Adrenal gland (tissue), 12 donors: Measurements from ENCODE around the gene SYT5. TPM values are rescaled to one million over a fixed set of nuclear protein-coding genes. Genes with fewer than 3 reads are reported as not detected.
A peak's percentile ranks its signal among the peaks of the same experiment; 100 is the strongest.

Experiments
- DNase-seq, 7 donors: peaks; one replicate each; pipeline ENCODE4 v3.0.0-alpha.2; 2019 to 2020
- H3K27ac ChIP-seq, 5 donors: fragments of 200-600 bp; sonication (generic) in 4 of 5; 1 replicate in 3 of 5; 2 replicates in 2 of 5; pipeline versions ENCODE4 v1.5.1 to v1.8.0; 2016 to 2020; ENCODE audit warnings: mild to moderate bottlenecking in 1 of 5
- H3K27me3 ChIP-seq: fragments of 200-600 bp; 2 replicates; pipeline ENCODE4 v1.8.0; 2021
- H3K36me3 ChIP-seq, 2 donors: fragments of 200-600 bp; replicated peaks in 1 of 2; 1 replicate in 1 of 2; 2 replicates in 1 of 2; pipeline versions ENCODE4 v1.5.1 to v1.8.0; 2018 to 2022
- H3K4me1 ChIP-seq, 2 donors: fragments of 200-600 bp; replicated peaks in 1 of 2; 1 replicate in 1 of 2; 2 replicates in 1 of 2; pipeline versions ENCODE4 v1.5.1 to v1.8.0; 2018 to 2021
- H3K4me3 ChIP-seq, 4 donors: fragments of 200-600 bp; sonication (generic) in 3 of 4; one replicate each; pipeline ENCODE4 v1.5.1; 2016 to 2018
- H3K9me3 ChIP-seq, 3 donors: fragments of 200-600 bp; sonication (generic) in 1 of 3; replicated peaks in 1 of 3; 1 replicate in 2 of 3; 2 replicates in 1 of 3; pipeline versions ENCODE4 v1.5.1 to v1.8.0; 2016 to 2021
- CTCF ChIP-seq, 6 experiments: fragments of 450-650 bp in 4 of 6; fragments of 200-600 bp in 2 of 6; sonication (generic) in 1 of 6; IDR thresholded peaks; 1 replicate in 5 of 6; 2 replicates in 1 of 6; pipeline versions ENCODE4 v1.5.1 to v1.8.0; 2016 to 2021; ENCODE audit warnings: antibody characterized with exemption in 6 of 6, mild to moderate bottlenecking in 2 of 6, moderate library complexity in 1 of 6
- POLR2A ChIP-seq, 2 donors: fragments of 450-650 bp; IDR thresholded peaks; one replicate each; pipeline ENCODE4 v1.6.1; 2017; ENCODE audit warnings: antibody characterized with exemption in 2 of 2, mild to moderate bottlenecking in 2 of 2, moderate library complexity in 1 of 2
- WGBS, 4 donors: extraction: QIAGEN DNeasy Blood & Tissue Kit in 2 of 4; methylation state at CpG; one replicate each; pipeline versions ENCODE4 v1.1.5 to v1.1.7; 2013 to 2017; 5-methylcytosine and 5-hydroxymethylcytosine counted together
- intact Hi-C, 2 donors: fragments of 100-400 bp; cut with DNase I; formaldehyde crosslinking; loops; one replicate each; pipeline versions ENCODE4 v1.14.1 to v1.15.0; 2022 to 2023
- polyA plus RNA-seq, 3 donors: library from polyadenylated mRNA; stranded (reverse); fragments of 200-250 nt in 2 of 3; fragments of 350-450 nt in 1 of 3; fragmentation: Illumina TruSeq in 1 of 3; extraction: RNeasy Lipid Tissue Mini Kit (QIAGEN cat#74804) in 1 of 3; gene quantifications; one replicate each; pipeline ENCODE4 v1.2.3, GENCODE V29; 2013 to 2014
- total RNA-seq, 9 donors: library from RNA; depleted of rRNA in 4 of 9; stranded (reverse); fragments of >200 nt in 4 of 9; fragments of 120-200 nt in 1 of 9; fragmentation: NEBNext Ultra II Directional in 1 of 9; extraction: Animal tissue kit (Norgen Biotek cat#: 25700) in 1 of 9; gene quantifications; one replicate each; pipeline versions ENCODE4 v1.1.0 to v1.2.4, GENCODE V29; 2013 to 2023
- donor health status: healthy with polysubstance abuse.
- donor health status: Bipolar disorder and iron deficiency.
- donor health status: DM: yes; HTN: yes; CAD: no.
- donor health status: DM: no; HTN: no; CAD: no.
- donor health status: DM: no; HTN: no; CAD: no.
- donor health status: DM: yes; HTN: yes; CAD: no.

Gene SYT5
- total and polyA plus RNA-seq, 12 donors, result 0.07 to 52.0 (median 10.6) TPM; not detected in 3

GRCh38 chr19:55213547-55213946 lies 33.5 kb upstream of the SYT5 start:
- TF ChIP-seq POLR2A (IDR thresholded peaks at IDR 0.05), result no peak
- no peak for TF ChIP-seq CTCF (IDR thresholded peaks at IDR 0.05)
- H3K27ac ChIP-seq, result no peak overlapping the region
- H3K4me1 ChIP-seq, result peaks cover 8 to 29% of the 10 kb centered on the region in 2 donors
- intact Hi-C loops, result no loop called here
- no peaks in the 10 kb centered on the region for H3K36me3 ChIP-seq
- peaks cover 0 to 3% (median 0%) of the 10 kb centered on the region in 3 donors for H3K9me3 ChIP-seq
- H3K27me3 ChIP-seq, result no peaks in the 10 kb centered on the region
- DNase-seq, result no peak
- no peak overlapping the region for H3K4me3 ChIP-seq
- 79 to 87% (median 82%) methylated on average over 7 of the region's 7 CpGs for WGBS, 4 donors

DNA sequence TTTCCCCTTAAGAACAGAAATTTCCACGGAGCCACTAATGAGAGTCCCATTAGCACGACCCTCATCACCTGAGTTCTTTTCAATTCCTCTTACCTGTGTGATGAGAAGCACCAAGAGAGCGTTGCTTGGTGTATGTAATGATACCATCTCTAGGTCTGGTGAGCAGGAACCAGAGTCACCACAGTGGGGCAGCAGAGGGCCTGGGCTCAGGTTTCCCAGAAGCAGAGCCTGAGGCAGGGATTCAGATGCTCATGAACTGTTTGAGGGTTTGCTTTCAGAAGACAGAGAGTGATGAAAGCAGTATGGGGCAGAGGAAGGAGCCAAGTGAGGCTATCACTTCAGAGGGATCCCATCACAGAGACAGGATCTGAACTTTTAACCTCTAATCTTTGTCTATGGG lies 32.4 kb upstream of the SYT5 start:
- Histone ChIP-seq H3K4me3 (no peak overlapping the region), H3K36me3 (no peaks in the 10 kb centered on the region), H3K27me3 (no peaks in the 10 kb centered on the region), H3K9me3 (peaks cover 0 to 3% (median 0%) of the 10 kb centered on the region in 3 donors), H3K4me1 (peaks cover 8 to 26% of the 10 kb centered on the region in 2 donors), H3K27ac (no peak overlapping the region)
- 80 to 91% (median 88%) methylated on average over 1 to 3 of the region's 3 CpGs for WGBS, 4 donors
- DNase-seq, result no peak
- TF ChIP-seq POLR2A (IDR thresholded peaks at IDR 0.05) (no peak), CTCF (IDR thresholded peaks at IDR 0.05) (peak in 2 of 6 experiments; percentile 13 to 16)
- intact Hi-C loops, result no loop called here

GRCh38 chr19:55209693-55210472 lies 29.8 kb upstream of the SYT5 start:
- Histone ChIP-seq H3K4me3 (no peak overlapping the region), H3K27me3 (no peaks in the 10 kb centered on the region), H3K27ac (peak overlapping the region; percentile 81 to 95 (median 91)), H3K9me3 (peaks cover 0 to 3% (median 0%) of the 10 kb centered on the region in 3 donors), H3K4me1 (peaks cover 8 to 26% of the 10 kb centered on the region in 2 donors), H3K36me3 (no peaks in the 10 kb centered on the region)
- DNase-seq, result peak; percentile 72 to 87 (median 80)
- intact Hi-C loops, result no loop called here
- no peak for TF ChIP-seq CTCF (IDR thresholded peaks at IDR 0.05)
- TF ChIP-seq POLR2A (IDR thresholded peaks at IDR 0.05), result peak in 1 of 2 donors; percentile 50
- 48 to 63% (median 60%) methylated on average over 9 to 17 of the region's 17 CpGs for WGBS, 4 donors

- WGBS, 4 donors, result 51 to 75% (median 70%) methylated on average over 9 to 17 of the region's 18 CpGs
- H3K4me1 ChIP-seq, result peaks cover 8 to 26% of the 10 kb centered on the region in 2 donors
- DNase-seq, result no peak
- peaks cover 0 to 3% (median 0%) of the 10 kb centered on the region in 3 donors for H3K9me3 ChIP-seq
- H3K36me3 ChIP-seq, result no peaks in the 10 kb centered on the region
- H3K4me3 ChIP-seq, result no peak within 1 kb of the TSS
- peak within 1 kb of the TSS; percentile 81 to 95 (median 91) for H3K27ac ChIP-seq
- TF ChIP-seq CTCF (IDR thresholded peaks at IDR 0.05) (no peak), POLR2A (IDR thresholded peaks at IDR 0.05) (no peak)
- intact Hi-C loops, result no loop called here
- no peaks in the 10 kb centered on the region for H3K27me3 ChIP-seq
Measured at GRCh38 chr19:55208880-55209692, 29.0 kb upstream of the SYT5 start, which contains the start of gene PTPRH. PTPRH (minus strand) TSS chr19:55209501; CDS start chr19:55209433, 68 bp downstream.
